ENCODE data around the gene PIK3CA. TPM values are rescaled to one million over a fixed set of nuclear protein-coding genes. Genes with fewer than 3 reads are reported as not detected.

Gene PIK3CA
- total and polyA plus RNA-seq, 2 donors from 2014 or later: 6.1 to 24.8 TPM

GRCh38 chr3:179224584-179224983 lies 76.4 kb downstream of the PIK3CA start:
- no peaks in the 10 kb centered on the region for H3K27me3 ChIP-seq (ENCODE audit: control insufficient read depth, insufficient read depth, low read length)
- no peak overlapping the region for H3K4me3 ChIP-seq (ENCODE audit: low read length in 3 of 3)
- peaks cover 3 to 15% (median 3%) of the 10 kb centered on the region in 3 donors for H3K36me3 ChIP-seq (ENCODE audit: control insufficient read depth in 2 of 3, insufficient read depth in 3 of 3, low read length in 3 of 3)
- FAIRE-seq (no peak), DNase-seq (no peak)
- H3K27ac ChIP-seq (ENCODE audit: low read depth in 2 of 2, low read length in 2 of 2): no peak overlapping the region
- H3K9ac ChIP-seq (ENCODE audit: low read length in 3 of 3): no peak overlapping the region
- no peak for TF ChIP-seq CTCF (IDR thresholded peaks at IDR 0.05; ENCODE audit: borderline replicate concordance, extremely low read depth, insufficient read depth)
- no peaks in the 10 kb centered on the region for H3K4me1 ChIP-seq (ENCODE audit: control insufficient read depth in 2 of 3, insufficient read depth in 2 of 3, low read depth in 1 of 3, low read length in 3 of 3)
- intact Hi-C loops (cut with DNase I): no loop called here
- no peaks in the 10 kb centered on the region for H3K9me3 ChIP-seq (ENCODE audit: control insufficient read depth in 2 of 3, insufficient read depth in 1 of 3, low read length in 3 of 3)

GRCh38 chr3:179227349-179227748 lies 79.2 kb downstream of the PIK3CA start:
- peaks cover 3 to 14% (median 4%) of the 10 kb centered on the region in 3 donors for H3K36me3 ChIP-seq (ENCODE audit: control insufficient read depth in 2 of 3, insufficient read depth in 3 of 3, low read length in 3 of 3)
- DNase-seq (no peak), FAIRE-seq (no peak)
- H3K27ac ChIP-seq (ENCODE audit: low read depth in 2 of 2, low read length in 2 of 2): no peak overlapping the region
- no peak overlapping the region for H3K4me3 ChIP-seq (ENCODE audit: low read length in 3 of 3)
- H3K9me3 ChIP-seq (ENCODE audit: control insufficient read depth in 2 of 3, insufficient read depth in 1 of 3, low read length in 3 of 3): no peaks in the 10 kb centered on the region
- no peaks in the 10 kb centered on the region for H3K4me1 ChIP-seq (ENCODE audit: control insufficient read depth in 2 of 3, insufficient read depth in 2 of 3, low read depth in 1 of 3, low read length in 3 of 3)
- no peak for TF ChIP-seq CTCF (IDR thresholded peaks at IDR 0.05; ENCODE audit: borderline replicate concordance, extremely low read depth, insufficient read depth)
- no peak overlapping the region for H3K9ac ChIP-seq (ENCODE audit: low read length in 3 of 3)
- no peaks in the 10 kb centered on the region for H3K27me3 ChIP-seq (ENCODE audit: control insufficient read depth, insufficient read depth, low read length)
- intact Hi-C loops (cut with DNase I): no loop called here

- H3K9me3 ChIP-seq (ENCODE audit: control insufficient read depth in 2 of 3, insufficient read depth in 1 of 3, low read length in 3 of 3): no peaks in the 10 kb centered on the region
- TF ChIP-seq CTCF (IDR thresholded peaks at IDR 0.05; ENCODE audit: borderline replicate concordance, extremely low read depth, insufficient read depth): no peak
- H3K9ac ChIP-seq (ENCODE audit: low read length in 3 of 3): no peak overlapping the region
- no peaks in the 10 kb centered on the region for H3K27me3 ChIP-seq (ENCODE audit: control insufficient read depth, insufficient read depth, low read length)
- H3K27ac ChIP-seq (ENCODE audit: low read depth in 2 of 2, low read length in 2 of 2): no peak overlapping the region
- FAIRE-seq (no peak), DNase-seq (no peak)
- H3K4me3 ChIP-seq (ENCODE audit: low read length in 3 of 3): no peak overlapping the region
- peaks cover 3 to 16% (median 4%) of the 10 kb centered on the region in 3 donors for H3K36me3 ChIP-seq (ENCODE audit: control insufficient read depth in 2 of 3, insufficient read depth in 3 of 3, low read length in 3 of 3)
- H3K4me1 ChIP-seq (ENCODE audit: control insufficient read depth in 2 of 3, insufficient read depth in 2 of 3, low read depth in 1 of 3, low read length in 3 of 3): no peaks in the 10 kb centered on the region
- intact Hi-C loops (cut with DNase I): no loop called here
Measured at GRCh38 chr3:179229177-179229576, 81.0 kb downstream of the PIK3CA start.

GRCh38 chr3:179233043-179233442 lies 84.9 kb downstream of the PIK3CA start:
- intact Hi-C loops (cut with DNase I): no loop called here
- no peaks in the 10 kb centered on the region for H3K9me3 ChIP-seq (ENCODE audit: control insufficient read depth in 2 of 3, insufficient read depth in 1 of 3, low read length in 3 of 3)
- H3K27me3 ChIP-seq (ENCODE audit: control insufficient read depth, insufficient read depth, low read length): no peaks in the 10 kb centered on the region
- DNase-seq (no peak), FAIRE-seq (no peak)
- H3K4me3 ChIP-seq (ENCODE audit: low read length in 3 of 3): no peak overlapping the region
- no peaks in the 10 kb centered on the region for H3K4me1 ChIP-seq (ENCODE audit: control insufficient read depth in 2 of 3, insufficient read depth in 2 of 3, low read depth in 1 of 3, low read length in 3 of 3)
- H3K9ac ChIP-seq (ENCODE audit: low read length in 3 of 3): no peak overlapping the region
- no peak for TF ChIP-seq CTCF (IDR thresholded peaks at IDR 0.05; ENCODE audit: borderline replicate concordance, extremely low read depth, insufficient read depth)
- H3K36me3 ChIP-seq (ENCODE audit: control insufficient read depth in 2 of 3, insufficient read depth in 3 of 3, low read length in 3 of 3): peaks cover 0 to 5% (median 4%) of the 10 kb centered on the region in 3 donors
- no peak overlapping the region for H3K27ac ChIP-seq (ENCODE audit: low read depth in 2 of 2, low read length in 2 of 2)

All from kidney (tissue), 14 donors.